GM19324 (cell line): ENCODE measurements around the gene ANKK1.

Experiments
- ATAC-seq: cut with Tn5 transposase; IDR thresholded peaks from one replicate; pipeline ENCODE4 v1.9.1; 2021; ENCODE audit warnings: mild to moderate bottlenecking, moderate library complexity; ENCODE audit not compliant: unreplicated experiment, low FRiP score

The ANKK1 gene

GRCh38 chr11:113376156-113376555, 11.4 kb upstream of the ANKK1 start:
- no peak for ATAC-seq

- no peak for ATAC-seq
Observed at GRCh38 chr11:113377681-113378412, 9.7 kb upstream of the ANKK1 start.

GRCh38 chr11:113378692-113379091, 8.9 kb upstream of the ANKK1 start:
- no peak for ATAC-seq

- ATAC-seq: no peak
Observed at GRCh38 chr11:113382121-113382520, 5.5 kb upstream of the ANKK1 start.

GRCh38 chr11:113384551-113384950, 3.0 kb upstream of the ANKK1 start:
- ATAC-seq: no peak

- ATAC-seq: no peak
Observed at GRCh38 chr11:113385749-113386148, 1.8 kb upstream of the ANKK1 start.

- ATAC-seq: no peak
Observed at GRCh38 chr11:113386866-113387265, 713 bp upstream of the ANKK1 start.

GRCh38 chr11:113389272-113389671, 1.7 kb downstream of the ANKK1 start:
- no peak for ATAC-seq

GRCh38 chr11:113392236-113392921, 4.8 kb downstream of the ANKK1 start:
- ATAC-seq: no peak

GRCh38 chr11:113393501-113393985, 6.0 kb downstream of the ANKK1 start:
- ATAC-seq: no peak

- no peak for ATAC-seq
Observed at GRCh38 chr11:113394919-113395318, 7.3 kb downstream of the ANKK1 start.

GRCh38 chr11:113395782-113396336, 8.3 kb downstream of the ANKK1 start:
- no peak for ATAC-seq

- ATAC-seq: no peak
Observed at GRCh38 chr11:113396690-113397089, 9.1 kb downstream of the ANKK1 start.

- ATAC-seq: no peak
Observed at GRCh38 chr11:113397212-113397611, 9.6 kb downstream of the ANKK1 start.

GRCh38 chr11:113397821-113398220, 10.2 kb downstream of the ANKK1 start:
- ATAC-seq: no peak

- ATAC-seq: no peak
Observed at GRCh38 chr11:113398669-113399430, 11.3 kb downstream of the ANKK1 start.

GRCh38 chr11:113400631-113401230, 13.2 kb downstream of the ANKK1 start:
- no peak for ATAC-seq

GRCh38 chr11:113401718-113402117, 14.1 kb downstream of the ANKK1 start:
- no peak for ATAC-seq

- ATAC-seq: no peak
Observed at GRCh38 chr11:113404859-113405430, 17.4 kb downstream of the ANKK1 start.
